GM19043 (cell line): ENCODE data around the gene FMNL1.
"Not testable (repeated sequence)": the region's sequence is repeated elsewhere in the genome, so short reads cannot be mapped to it uniquely, and the experiment has no call there.

Source experiments
- ATAC-seq: cut with Tn5 transposase; IDR thresholded peaks from one replicate; pipeline ENCODE4 v1.9.1; 2021; ENCODE audit warnings: low read depth; ENCODE audit not compliant: unreplicated experiment

Gene FMNL1

GRCh38 chr17:45221081-45222013, at the start of gene FMNL1:
TSS of gene FMNL1 (plus strand) at chr17:45221885. CDS start at chr17:45222125, 240 bp downstream.
- ATAC-seq, result no peak

GRCh38 chr17:45172232-45172540, 49.5 kb upstream of the FMNL1 start:
- no peak for ATAC-seq

GRCh38 chr17:45172541-45173286, 49.0 kb upstream of the FMNL1 start:
- no peak for ATAC-seq

GRCh38 chr17:45175759-45176115, 45.9 kb upstream of the FMNL1 start:
- no peak for ATAC-seq

GRCh38 chr17:45177563-45177962, 44.1 kb upstream of the FMNL1 start:
- ATAC-seq, result no peak

GRCh38 chr17:45184144-45184543, 37.5 kb upstream of the FMNL1 start:
- ATAC-seq, result no peak

- ATAC-seq, result no peak
Measured at GRCh38 chr17:45186801-45187354, 34.8 kb upstream of the FMNL1 start.

GRCh38 chr17:45189009-45189408, 32.7 kb upstream of the FMNL1 start:
- ATAC-seq, result no peak

GRCh38 chr17:45190503-45191255, 31.0 kb upstream of the FMNL1 start:
- ATAC-seq, result no peak

- ATAC-seq, result no peak
Measured at GRCh38 chr17:45195424-45195823, 26.3 kb upstream of the FMNL1 start.

- no peak for ATAC-seq
Measured at GRCh38 chr17:45197108-45197507, 24.6 kb upstream of the FMNL1 start.

- ATAC-seq, result peak; percentile 71
Measured at GRCh38 chr17:45197555-45198334, 23.9 kb upstream of the FMNL1 start.

- no peak for ATAC-seq
Measured at GRCh38 chr17:45200701-45201100, 21.0 kb upstream of the FMNL1 start.

GRCh38 chr17:45201457-45201856, 20.2 kb upstream of the FMNL1 start:
- no peak for ATAC-seq

GRCh38 chr17:45201880-45202279, 19.8 kb upstream of the FMNL1 start:
- not testable (repeated sequence) for ATAC-seq

GRCh38 chr17:45218895-45219661, 2.6 kb upstream of the FMNL1 start:
- no peak for ATAC-seq

GRCh38 chr17:45220079-45220478, 1.6 kb upstream of the FMNL1 start:
- no peak for ATAC-seq

- no peak for ATAC-seq
Measured at GRCh38 chr17:45222014-45222288, 266 bp downstream of the FMNL1 start.

GRCh38 chr17:45222289-45222995, 757 bp downstream of the FMNL1 start:
- no peak for ATAC-seq
